GM19238 (cell line): ENCODE data around the gene SPRYD4.
A peak's percentile ranks its signal among the peaks of the same experiment; 100 is the strongest.
"Not testable (repeated sequence)": the region's sequence is repeated elsewhere in the genome, so short reads cannot be mapped to it uniquely, and the experiment has no call there.

Experiments used
- DNase-seq: peaks from one replicate; pipeline ENCODE4 v3.0.0; 2011; ENCODE audit warnings: low spot score; ENCODE audit not compliant: insufficient read length

The SPRYD4 gene

DNA sequence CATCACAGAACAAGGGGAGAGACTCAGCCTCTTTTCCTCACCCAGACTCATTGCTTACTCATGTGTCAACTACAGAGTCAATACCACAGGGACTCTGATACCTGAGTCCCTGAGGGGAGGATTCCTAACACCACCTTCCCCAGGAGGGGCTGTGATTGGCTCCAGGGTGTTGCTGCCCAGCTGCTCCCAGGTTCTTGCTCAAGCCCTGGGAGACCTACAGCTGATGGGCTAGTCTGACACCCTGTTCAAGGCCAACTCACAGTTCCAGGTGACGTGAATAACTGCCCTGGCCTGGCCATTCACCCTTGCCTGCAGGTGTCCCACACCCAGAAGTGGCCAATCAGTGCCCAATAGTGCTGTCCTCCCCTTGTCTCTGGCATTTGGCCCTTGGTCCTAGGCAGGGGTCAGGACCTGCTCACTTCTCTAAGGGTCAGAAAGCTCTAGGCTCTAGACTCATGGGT lies 8.6 kb downstream of the SPRYD4 start:
- DNase-seq = no peak

DNA sequence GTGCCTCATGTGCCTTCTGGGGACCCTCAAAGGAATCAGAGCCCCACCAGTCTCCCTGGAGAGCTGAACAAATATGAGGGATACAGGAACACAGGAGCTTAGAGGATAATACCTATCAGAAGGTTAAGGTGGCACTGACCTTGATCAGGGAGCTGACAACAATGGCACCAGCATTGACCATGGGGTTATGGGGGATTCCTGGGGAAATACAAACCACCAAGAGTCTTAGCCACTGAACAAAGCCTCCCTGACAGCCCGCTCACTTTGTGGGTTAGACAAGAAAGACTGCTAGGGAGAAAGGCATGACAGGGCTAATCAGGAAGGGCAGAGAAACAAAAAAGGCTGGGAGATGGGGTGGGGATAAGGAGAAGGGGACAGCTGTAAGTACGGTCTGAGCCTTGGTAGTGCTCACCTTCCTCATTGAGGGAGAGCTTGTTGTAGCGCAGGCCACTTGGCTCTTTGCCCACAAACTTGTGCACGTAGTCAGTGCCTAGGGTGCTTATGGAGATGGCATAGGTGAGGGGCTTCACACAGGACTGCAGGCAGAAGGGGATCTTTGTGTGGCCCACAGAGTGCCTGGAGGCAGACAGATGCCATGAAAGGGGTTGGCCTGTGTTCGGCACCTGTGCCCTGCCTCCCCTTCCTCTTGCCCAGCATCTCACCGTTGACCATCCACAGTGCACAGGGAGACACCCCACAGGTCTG lies 9.3 kb downstream of the SPRYD4 start:
- DNase-seq = no peak

DNA sequence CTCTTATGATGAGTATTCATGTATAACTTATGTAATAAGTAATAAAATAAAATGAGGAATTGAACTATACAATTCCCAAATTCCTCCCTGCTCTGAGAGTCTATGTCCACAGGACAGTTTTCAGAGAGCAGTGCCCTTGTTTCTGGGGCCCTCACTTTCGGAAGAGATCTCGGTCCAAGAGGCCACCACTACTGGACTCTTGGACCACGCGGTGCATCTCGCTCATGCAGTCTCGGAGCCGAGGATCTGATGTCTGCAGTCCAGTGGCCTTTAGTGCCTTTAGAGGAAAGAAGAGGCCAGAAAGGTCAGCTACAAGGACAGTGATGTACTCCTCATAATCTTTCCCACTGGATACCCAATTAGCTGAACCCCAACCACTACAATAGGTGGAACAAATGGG lies 11.2 kb downstream of the SPRYD4 start:
- DNase-seq = no peak

DNA sequence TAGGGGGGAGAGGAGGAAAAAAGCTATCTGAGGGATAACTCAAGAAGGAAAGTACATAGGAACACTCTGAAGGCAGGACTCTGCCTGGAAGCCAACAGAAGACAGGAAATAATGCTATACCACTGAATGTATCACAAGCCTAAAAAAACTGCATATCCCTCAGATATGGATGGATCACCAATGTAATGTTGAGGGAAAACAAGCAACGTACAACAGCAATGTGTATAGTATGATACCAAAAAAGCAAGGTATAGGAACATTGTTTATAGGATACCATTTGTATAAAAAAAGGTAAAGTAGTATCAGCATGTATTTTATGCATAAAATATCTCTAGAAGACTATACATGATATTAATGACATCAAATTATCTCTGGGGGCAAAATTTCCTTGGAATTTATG lies 16.2 kb downstream of the SPRYD4 start:
- no peak for DNase-seq

DNA sequence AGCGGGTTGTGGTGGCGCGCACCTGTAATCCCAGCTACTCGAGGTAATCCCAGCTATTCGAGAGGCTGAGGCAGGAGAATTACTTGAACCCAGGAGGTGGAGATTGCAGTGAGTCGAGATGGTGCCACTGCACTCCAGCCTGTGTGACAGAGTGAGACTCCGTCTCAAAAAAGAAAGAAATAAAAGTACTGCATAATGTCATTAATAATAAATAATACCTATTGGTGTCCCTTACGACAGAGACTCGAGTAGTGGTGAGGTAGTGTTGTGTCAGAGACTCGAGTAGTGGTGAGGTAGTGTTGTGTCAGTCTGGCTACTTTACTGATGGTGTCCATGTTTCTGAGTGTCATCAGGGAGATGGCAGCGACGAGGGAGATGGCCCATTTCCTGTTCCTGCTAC lies 18.3 kb downstream of the SPRYD4 start:
- no peak for DNase-seq

DNA sequence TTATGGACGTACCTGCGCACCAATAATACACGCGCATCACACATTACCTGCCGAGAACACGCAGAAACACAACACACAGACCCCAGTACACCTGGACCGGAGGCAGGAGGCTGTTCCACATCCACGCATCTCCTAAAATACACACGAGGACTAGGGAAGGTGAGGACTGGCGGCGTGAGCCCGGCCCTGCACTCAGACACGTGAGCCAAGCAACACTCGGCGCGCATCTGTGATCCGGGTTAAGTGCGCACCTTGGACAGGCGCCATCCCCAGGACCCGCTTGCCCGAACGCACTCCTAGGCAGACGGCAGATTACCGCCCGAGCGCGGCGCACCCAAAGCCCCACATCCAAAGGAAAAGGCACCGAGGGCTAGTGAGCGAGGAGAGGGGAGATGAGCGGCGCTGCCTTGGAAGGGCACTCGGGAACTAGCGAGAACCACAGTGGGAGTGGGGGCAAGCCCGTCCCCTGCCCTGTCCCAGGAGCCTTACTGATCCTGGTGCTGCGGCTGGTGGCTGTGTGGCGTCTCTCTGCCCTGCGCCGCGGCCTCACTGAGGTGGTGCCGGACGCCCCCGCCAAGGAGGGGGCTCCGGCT lies 19.2 kb downstream of the SPRYD4 start:
- DNase-seq = no peak

DNA sequence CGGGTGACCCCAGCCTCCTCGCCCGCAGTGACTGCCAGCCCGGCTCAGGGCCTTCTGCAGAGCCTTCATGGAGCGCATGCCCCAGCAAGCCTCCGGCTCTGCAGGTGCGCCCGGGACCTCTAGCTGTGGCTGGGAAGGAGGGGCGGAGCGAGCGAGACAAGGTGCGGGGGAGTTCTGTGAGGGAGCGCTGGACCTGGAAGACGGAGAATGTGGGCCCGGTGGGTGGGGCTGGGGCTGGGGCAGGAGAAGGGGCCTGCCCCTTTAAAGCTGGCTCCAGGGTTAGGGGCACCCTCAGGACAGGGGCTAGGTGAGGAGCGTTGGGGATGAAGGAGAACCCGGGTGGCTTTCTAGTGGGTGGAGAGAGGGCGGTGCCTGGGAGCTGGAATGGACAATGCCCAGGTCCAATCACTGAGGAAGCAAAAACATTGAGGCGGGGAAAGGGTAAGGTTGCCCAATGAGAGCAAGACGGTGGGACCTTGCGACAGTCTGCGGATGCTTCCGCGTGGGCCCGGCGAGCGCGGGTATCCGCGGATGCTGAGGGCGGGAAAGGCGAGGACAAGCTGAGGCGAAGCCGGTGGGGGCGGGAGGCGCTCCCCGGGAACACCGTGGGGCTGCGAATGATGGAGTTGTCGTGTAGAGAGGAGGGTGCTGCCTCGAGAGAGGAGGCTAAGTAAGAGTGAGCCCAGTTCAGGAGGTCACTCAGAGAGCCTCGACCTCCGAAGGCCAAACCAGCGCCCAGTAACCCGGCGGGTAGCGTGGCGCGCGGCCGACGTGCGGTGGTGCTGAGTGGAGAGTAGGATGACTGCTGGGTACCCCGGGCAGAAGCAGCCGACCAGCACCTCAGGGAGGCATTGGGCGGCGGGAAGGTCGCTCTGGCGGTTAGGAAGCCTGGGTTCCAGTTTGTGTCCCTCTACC lies 19.9 kb downstream of the SPRYD4 start, which contains the start of gene GLS2:
Gene GLS2, minus strand, starts transcription at position 121 of the 915 bp plus-strand sequence. Its CDS starts 43 bp downstream, at position 78.
- peak; percentile 88 for DNase-seq

DNA sequence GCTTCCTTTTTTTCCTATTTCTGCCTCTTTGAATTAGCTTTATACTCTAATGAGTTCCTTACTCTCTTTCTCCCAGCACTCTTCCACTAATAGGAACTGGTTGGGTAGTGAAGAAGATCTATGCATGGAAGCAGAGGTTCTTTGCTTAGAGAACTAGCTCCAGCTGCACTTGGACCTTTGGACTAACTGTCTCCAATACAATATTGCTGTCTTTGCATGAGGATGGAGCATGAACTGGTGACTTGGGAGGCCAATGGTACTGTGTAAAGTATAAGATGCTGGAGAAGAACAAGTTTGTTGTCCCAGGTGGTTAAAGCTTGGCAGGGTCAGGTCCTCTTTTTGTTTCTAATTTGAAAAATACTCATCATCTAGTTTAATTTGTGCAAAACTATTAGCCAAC lies 22.0 kb downstream of the SPRYD4 start:
- DNase-seq = no peak

DNA sequence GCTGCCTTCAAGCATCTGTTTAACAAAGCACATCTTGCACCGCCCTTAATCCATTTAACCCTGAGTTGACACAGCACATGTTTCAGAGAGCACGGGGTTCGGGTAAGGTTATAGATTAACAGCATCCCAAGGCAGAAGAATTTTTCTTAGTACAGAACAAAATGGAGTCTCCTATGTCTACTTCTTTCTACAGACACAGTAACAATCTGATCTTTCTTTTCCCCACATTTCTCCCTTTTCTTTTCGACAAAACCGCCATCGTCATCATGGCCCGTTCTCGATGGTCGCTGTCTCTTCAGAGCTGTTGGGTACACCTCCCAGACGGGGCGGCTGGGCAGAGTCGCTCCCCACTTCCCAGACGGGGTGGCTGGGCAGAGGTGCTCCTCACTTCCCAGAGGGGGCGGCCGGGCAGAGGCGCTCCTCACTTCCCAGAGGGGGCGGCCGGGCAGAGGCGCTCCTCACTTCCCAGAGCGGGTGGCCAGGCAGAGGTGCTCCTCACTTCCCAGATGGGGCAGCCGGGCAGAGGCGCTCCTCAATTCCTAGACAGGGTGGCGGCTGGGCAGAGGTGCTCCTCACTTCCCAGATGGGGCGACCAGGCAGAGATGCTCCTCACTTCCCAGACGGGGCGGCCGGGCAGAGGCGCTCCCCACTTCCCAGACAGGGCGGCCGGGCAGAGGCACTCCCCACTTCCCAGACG lies 25.2 kb downstream of the SPRYD4 start:
- not testable (repeated sequence) for DNase-seq

DNA sequence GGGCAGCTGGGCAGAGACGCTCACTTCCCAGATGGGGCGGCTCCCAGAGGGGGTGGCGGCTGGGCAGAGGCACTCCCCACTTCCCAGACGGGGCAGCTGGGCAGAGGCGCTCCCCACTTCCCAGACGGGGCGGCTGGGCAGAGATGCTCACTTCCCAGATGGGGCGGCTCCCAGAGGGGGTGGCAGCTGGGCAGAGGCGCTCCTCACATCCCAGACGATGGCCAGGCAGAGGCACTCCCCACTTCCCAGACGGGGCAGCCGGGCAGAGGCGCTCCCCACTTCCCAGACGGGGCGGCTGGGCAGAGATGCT lies 25.7 kb downstream of the SPRYD4 start:
- not testable (repeated sequence) for DNase-seq

DNA sequence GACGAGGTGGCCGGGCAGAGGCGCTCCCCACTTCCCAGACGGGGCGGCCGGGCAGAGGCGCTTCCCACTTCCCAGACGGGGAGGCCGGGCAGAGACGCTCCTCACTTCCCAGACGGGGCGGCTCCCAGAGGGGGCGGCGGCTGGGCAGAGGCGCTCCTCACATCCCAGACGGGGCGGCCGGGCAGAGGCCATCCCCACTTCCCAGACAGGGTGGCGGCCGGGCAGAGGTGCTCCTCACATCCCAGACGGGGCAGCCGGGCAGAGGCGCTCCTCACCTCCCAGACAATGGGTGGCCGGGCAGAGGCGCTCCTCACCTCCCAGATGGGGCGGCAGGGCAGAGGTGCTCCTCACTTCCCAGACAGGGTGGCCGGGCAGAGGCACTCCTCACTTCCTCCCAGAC lies 26.1 kb downstream of the SPRYD4 start:
- not testable (repeated sequence) for DNase-seq

DNA sequence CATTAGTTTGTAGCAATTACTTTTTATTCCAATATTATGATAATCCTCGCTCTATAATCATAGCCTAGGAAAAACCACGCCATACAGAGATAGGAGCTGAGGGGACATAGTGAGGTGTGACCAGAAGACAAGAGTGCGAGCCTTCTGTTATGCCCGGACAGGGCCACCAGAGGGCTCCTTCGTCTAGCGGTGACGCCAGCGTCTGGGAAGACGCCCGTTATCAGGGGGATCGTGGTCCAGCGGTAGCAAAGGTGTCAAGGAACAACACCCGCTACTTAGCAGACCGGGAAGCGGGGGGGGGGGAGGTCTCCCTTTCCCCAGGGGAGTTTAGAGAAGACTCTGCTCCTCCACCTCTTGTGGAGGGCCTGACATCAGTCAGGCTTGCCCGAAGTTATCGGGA lies 28.3 kb downstream of the SPRYD4 start:
- not testable (repeated sequence) for DNase-seq

DNA sequence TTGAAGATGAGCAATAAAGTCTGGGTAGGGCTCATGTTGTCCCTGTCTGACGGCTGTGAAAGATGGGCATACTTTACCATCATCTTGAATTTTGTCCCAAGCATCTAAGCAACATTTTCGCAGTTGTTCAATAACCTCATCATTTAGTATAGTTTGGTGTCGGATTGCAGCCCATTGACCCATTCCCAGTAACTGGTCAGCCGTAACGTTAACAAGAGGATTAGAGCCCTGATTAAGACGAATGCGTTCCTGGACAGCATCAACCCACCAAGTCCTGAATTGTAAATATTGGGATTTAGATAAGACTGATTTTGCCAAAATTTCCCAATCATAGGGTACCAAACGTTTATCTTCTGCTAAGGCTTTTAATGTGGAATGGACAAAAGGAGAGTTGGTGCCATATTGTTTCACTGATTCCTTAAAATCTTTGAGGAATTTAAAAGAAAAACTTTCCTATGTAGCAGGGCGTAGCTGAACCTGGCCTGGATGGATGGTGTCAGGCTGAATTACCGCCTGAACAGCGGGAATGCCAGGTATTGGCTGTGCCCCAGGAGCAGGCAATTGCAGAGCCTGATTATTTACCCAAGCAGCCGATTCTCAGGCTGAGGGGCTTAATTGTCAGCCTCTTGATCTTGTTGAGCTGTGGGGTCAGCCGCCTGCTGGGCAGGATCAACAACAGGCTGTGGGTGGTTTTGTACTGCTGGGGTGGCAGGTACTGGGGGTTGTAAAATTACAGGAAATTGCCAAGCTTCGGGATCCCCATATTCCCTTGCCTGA lies 29.9 kb downstream of the SPRYD4 start:
- not testable (repeated sequence) for DNase-seq

DNA sequence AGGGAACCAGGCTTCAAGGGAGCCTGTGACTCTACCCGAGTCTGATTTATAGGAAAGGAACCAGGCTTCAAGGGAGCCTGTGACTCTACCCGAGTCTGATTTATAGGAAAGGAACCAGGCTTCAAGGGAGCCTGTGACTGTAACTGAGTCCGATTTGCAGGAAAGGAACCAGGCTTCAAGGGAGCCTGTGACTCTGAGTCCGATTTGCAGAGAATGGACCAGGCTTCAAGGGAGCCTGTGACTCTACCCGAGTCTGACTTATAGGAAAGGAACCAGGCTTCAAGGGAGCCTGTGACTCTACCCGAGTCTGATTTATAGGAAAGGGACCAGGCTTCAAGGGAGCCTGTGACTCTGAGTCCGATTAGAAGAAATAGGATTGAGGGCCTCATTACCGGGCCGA lies 31.1 kb downstream of the SPRYD4 start:
- DNase-seq = not testable (repeated sequence)

DNA sequence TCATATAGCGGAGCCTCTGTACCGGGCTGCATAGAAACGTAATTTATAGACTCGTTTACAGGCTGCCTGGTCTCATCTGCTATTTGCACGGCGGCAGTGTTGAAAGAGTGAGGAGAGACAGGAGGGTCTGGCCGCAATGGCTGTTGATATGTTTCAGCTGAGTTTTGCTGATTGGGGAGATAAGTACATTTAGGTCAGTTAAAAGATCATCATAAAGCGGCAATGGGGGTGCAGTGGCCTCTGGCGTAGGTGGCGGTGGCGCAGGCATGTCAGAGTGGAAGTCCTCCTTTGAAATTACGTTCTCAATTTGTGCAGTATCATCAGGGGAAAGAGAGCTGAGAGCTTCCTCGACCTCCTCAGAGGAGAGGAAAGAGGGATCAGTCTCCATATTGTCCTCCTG lies 31.5 kb downstream of the SPRYD4 start:
- not testable (repeated sequence) for DNase-seq

DNA sequence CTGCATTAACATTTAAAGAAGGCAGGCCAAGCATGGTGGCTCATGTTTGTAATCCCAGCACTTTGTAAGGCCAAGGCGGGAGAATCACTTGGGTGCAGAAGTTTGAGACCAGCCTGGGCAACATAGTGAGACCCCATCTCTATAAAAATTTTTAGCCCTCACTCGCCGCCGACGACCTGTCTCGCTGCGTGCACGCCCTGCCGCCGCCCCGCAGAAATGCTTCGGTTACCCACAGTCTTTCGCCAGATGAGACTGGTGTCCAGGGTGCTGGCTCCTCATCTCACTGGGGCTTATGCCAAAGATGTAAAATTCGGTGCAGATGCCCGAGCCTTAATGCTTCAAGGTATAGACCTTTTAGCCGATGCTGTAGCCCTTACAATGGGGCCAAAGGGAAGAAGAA lies 42.4 kb downstream of the SPRYD4 start:
- DNase-seq = no peak

DNA sequence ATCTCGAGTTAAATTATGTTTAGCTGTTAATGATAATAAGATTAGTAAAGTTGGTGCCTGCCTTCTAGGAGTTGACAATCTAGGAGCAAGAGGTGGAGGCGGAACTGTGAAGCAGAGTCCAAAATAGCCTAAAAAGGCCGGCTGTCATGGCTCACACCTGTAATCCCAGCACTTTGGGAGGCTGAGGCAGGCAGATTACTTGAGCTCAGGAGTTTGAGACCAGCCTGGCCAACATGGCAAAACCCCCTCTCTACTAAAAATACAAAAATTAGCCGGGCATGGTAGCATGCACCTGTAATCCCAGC lies 45.6 kb downstream of the SPRYD4 start:
- DNase-seq = not testable (repeated sequence)

DNA sequence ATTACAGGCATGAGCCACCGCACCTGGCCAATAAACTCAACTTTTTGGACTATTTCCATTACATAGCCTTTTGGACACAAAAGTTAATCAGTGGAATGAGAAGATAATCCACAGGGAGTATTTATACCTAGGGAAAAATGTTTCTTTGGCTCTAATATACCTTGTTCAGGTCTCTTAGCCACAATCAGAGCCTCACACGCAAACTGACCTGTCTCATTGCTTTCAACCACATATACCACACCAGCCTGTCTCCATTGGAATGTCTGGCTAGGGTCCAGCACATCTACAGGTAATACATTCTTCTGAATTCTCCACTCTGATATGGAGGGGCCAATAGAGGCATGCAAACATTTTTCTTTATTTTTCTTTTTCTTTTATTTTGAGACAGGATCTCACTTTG lies 49.5 kb downstream of the SPRYD4 start:
- DNase-seq = no peak

DNA sequence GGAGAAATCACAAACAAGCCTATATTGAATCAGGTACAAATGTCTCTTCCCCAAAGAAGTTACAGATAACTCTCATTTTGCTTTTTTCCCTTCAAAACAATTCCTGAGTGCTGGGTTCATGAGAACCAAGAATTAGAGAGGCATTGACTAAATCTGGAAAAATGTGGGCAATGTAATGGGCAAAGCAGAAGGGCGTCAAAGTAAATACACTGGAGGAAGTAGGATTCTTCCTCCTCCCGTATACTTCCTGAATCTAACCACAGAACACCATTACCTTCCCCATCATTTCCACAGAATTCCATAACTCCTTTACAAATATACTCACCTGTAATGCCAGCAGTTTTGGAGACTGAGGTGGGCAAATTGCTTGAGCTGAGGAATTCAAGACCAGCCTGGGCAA lies 50.2 kb downstream of the SPRYD4 start:
- DNase-seq = no peak

DNA sequence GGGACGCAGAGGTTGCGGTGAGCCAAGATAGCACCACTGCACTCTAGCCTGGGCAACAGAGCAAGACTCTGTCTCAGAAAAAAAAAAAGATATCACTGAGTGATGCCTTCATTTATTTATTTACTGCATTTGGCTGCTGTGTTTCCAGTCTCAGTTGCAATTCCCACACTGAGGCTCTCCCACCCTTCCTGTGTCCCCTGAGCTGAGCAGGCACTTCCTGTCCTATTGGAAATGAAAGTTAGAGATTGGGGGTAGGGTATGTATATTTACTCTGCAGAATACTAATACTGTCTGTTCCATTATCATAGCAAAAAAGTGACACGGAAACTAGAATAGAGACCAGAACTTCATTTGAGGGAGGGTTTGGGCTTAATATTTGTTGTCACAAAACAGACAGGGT lies 51.7 kb downstream of the SPRYD4 start:
- DNase-seq = no peak

DNA sequence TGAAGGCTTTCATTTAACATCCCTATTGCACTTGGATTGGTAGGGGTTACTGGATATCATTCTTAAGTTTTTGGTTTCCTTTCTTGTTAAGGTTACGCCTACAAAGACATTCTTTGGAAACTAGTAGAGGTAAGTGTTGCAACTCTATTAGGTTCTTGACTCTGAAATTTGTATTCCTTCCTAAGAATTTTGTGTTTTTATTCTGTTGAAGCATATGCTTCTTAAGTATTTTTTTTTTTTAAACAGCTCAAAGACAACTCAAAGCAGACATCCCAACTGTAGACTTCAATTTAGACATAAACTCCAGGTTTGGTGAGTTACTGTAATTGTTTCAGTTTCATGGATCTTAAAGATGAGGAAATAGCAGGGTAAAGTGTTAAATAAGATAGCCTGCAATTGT lies 52.1 kb downstream of the SPRYD4 start:
- no peak for DNase-seq
